GM18858 (cell line): ENCODE results near the gene MAP3K14.

Source experiments
- ATAC-seq: cut with Tn5 transposase; IDR thresholded peaks from one replicate; pipeline ENCODE4 v1.9.1; 2021; ENCODE audit not compliant: unreplicated experiment

The MAP3K14 gene

DNA sequence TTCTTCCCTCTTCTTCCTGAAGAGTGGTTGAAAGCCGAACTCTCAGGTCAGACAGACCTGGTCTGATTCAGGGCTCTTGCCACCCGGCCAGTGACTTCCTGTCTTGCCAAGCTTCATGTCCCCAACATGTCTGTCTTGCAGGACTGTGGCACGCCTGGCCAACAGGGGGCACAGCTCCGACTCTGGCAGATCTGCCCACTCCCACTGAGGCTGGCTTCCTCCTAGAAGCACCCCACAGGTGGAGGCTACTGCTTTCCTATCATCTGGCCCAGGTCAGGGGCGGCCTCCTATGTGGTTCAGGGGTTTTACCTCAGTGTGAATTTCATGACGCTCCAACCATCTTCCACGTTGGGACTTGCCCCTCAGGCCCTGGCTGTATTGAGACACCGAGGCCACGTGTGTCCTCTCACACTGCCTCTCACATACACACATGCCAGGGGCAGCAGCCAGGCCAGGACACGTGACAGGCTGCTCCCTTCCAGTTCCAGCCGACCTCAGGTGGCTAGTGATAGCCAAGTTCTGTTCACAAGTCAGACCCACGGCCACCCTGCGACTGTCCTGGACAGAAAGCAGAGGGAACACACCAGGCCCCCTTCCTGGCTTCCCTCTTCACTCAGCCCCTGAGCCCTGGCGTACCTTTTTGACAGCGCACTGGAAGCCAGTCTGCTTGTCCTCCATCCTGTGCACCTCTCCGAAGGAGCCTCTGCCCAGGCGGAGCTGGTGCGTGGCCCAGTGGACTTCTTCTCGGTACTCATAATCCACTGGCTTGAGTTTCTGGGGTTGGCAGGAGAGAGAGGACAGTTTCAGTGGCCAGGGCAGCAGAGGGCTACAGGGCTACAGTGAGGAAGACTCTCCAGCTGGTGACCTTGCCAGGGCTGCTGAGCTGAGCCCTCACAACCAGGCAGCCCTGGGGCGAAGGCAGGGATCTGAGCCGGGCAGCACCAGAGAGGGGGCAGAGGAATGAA, 32.4 kb downstream of the MAP3K14 start:
- ATAC-seq, result no peak

DNA sequence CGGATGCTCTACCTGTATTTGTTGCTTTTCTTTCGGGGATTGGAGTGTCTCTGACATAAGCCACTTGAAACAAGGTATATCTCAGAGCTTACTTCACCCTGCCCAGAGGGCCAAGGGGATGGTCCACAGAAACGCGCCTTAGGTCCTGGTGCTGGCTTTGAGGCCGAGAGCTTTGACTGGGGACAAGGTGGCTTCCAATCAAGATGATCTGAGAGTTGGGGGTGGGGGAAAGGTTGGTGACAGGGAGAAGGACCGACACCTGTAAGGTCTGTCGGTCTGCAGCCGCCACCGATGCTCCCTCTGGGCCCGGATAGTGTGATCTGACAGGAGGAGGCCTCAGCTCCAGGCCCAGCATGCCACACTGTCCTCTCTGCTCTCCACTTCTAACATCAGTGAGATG, 33.1 kb downstream of the MAP3K14 start:
- ATAC-seq, result no peak

DNA sequence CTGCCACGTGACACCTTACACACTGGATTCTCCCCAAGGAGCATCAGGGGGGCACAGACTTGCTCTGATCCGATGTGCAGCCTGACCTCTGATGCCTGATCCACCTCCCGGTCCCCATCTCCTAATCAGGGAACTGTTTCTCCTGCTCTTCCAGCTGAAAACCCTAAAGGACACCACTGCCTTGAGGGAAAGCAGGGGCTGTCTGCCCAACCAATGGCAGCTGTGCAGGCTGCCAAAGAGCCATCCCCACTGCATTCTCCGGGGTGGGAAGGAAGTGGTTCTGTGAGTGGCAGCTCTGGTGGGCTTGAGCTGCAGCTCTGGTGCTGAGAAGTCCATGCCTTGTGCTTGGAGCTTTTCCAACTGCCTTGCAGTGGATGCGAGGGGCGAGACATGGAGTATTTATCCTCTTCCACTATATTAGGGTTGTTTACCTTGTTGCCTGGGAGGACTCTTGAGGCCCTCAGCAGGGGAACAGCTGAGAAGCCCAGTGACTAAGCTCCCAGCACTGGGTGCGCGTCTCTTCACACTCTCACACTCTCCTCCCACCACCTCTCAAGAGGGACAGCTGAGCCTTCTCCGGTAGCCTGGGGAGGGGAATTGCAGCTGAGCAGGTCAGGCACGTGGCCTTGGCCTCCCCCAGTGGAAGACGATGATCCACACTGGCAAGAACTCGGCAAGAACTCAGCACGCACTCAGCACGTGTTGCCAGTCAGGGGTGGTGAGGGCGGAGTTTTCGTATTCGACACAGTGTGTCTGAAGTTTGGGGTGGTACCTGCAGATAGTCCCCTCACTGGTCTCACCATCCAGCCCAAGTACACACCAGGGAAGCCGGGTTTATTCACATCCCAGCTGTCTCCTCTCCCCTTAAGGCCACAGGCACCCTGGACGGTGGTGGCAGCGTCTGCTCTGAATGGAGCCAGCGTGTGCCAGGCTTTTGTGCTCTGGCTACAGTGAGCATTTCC, 33.9 kb downstream of the MAP3K14 start:
- no peak for ATAC-seq

DNA sequence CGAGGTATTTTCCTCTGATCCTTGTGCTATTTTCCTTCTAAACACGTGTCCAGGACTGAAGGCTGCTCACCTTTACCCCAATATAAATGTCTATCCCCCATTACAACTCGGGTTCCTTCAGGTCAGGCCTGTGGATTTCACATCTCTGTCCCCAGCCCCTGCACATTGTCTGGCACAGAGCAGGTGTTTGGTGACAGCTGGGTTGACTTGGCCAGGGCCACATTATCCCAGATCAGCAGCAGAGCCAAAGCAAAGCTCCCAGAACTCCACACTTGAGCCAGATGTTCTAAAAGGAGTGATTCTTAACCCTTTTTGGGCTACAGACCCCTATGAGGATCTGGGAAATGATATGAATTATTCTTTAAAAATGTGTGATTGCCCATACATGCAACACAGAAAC, 36.9 kb downstream of the MAP3K14 start:
- no peak for ATAC-seq

DNA sequence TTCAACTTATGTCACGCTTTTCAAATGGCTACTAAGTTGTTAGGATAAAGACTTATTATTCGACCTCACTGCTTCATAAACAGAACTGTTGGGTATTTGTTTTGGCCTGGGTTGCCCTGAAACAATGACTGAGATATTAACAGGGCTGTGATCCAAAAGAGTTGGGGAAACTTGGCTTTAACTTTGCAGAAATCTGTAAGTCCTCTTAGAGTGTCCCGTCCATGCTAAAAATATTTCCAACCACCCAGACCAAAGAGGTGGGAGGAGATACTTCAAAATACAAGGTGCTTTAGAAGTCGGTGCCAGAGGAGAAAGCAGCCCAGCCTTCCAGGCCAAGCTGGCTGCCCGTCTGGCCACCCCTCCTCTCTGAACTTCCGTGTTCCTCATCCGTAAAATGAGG, 38.8 kb downstream of the MAP3K14 start:
- ATAC-seq, result no peak

DNA sequence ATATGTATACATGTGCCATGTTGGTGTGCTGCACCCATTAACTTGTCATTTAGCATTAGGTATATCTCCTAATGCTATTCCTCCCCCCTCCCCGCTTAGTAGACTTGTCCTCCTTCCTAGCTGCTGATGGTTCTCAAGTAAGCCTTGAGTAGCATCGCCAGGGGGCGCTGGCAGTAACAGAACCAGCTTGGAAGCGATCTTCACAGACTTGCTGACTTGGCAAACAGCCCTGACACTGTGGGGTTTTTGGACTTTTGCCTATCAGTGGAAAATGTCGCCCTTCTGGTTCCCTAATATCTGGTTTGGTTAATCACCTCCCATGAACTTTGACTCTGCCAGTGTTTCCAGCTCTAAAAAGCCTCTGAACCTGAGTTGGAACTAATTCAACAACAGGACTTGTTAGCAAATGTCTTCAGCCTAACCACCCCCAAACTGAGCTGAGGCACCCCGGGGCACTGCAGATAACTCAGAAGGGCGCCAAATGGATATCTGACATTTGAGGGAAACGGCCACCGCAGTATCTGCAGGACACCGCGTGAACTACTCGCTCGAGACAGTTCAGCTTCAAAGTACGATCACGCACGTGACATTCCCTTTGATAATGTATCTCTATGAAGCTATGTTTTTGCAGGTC, 39.5 kb downstream of the MAP3K14 start:
- no peak for ATAC-seq

DNA sequence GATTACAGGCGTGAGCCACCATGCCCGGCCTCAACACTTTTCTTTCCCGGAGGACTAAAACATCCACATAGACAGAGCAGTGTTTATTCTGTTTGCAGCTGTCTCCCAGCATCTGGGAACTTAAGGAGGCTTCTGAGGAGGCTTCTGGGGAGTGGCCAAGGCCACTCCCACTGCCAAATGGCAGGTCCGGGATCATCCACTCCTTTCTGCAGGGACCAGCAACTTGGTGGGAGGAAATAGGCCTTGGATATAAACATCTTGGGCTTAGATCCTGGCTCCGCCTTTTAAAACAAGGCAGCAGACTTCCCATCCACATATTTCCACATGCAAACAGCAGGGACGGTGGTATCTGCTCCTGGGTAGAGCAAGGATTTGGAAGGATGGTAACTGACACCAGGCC, 40.8 kb downstream of the MAP3K14 start:
- ATAC-seq, result no peak

DNA sequence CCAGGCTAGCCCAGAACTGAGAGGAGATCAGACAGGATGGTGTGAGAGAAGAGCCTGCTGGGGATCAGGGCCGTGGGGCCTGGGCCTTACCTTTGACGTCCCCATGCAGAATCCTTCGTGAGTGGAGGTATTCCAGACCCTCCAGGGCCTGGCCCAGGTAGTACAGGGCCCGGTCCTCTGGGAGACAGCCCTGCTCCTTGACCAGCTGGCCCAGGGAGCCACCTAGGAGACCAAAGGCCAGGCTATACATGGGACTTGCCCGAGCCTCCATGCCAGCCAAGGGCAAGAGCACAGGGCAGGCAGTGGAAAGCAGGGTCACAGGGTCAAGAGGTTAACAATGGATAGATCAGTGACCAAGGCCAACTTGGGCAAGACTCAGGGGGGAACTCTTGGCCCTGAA, 42.8 kb downstream of the MAP3K14 start:
- ATAC-seq, result no peak

DNA sequence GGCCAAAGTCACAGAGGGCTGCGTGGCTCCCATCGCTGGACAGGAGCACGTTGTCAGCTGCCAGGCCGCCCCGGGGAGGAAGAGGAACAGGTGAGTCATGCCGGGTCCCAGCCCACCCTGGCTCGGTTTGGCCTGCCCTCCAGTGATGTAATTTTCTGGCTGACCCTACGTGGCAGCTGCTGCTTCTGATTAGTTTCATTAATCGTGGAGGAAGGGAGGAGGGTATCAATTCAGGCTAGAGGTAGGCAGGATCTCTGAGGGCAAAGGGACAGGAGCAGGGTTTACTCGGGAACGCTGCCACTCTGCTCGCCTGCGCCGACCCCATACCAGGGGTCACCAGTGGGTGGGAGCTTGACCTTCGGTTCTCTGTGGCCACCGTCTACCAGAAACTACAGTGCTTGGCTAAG, 43.3 kb downstream of the MAP3K14 start:
- ATAC-seq, result no peak

DNA sequence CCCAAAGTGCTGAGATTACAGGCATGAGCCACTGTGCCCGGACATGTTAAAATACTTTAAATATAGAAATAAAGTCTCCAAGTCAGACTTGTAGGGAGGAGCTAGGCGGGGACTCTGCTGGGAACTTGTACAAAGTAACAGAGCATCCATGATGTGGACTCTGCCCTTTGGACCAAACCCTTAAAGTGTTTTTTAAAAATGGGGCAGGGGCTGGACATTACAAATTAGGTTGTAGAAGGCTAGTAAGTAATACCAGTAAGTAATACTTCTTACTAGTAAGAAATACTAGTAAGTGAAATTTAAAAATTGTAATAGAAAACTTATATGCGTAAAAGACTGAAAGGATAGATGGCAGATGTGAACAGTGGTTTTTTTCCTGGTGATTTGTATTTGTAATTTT, 45.2 kb downstream of the MAP3K14 start:
- ATAC-seq, result no peak

DNA sequence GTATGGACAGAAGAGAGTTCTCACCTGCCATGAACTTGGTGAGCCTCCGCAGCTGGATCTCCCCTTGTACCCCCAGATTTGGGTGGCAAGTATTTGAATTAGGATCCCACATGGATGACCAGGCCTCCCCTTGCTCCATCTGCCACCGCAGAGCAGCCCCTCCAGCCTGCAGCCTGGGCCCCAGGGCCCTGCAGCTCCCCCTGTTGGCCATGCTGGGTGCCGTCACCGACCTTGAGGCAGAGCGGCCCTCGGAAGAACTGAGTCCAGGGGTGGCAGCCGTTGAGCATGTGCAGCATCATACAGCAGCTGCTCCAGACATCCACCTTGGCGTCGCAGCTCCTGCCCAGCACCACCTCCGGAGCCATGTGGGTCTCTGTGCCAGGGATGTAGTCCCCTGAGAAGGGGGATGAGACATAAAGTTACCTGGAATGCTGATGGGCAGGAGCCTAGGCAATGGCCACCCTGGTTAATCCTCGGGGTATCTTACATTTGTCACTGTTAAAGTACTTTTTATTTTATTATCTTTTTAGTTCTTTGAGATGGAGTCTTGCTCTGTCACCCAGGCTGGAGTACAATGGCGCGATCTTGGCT, 45.9 kb downstream of the MAP3K14 start:
- no peak for ATAC-seq

DNA sequence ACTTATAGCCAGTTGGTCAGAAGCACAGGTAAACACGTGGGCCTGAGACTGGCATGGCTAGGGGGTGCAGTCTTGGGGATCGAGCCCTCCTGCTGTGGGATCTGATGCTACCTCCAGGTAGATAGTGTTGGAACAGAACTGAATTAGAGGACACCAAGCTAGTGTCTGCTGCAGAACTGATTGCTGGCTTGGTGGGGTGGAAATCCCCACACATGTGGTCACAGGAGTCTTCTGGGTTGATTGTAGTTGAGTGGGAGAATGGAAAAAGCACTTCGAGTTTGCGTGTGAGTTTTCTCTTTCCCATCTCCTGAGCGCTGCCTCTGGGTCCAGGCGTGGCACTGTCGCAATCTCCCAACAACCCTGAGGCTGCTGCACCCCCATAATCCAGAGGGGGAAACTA, 46.9 kb downstream of the MAP3K14 start:
- no peak for ATAC-seq

DNA sequence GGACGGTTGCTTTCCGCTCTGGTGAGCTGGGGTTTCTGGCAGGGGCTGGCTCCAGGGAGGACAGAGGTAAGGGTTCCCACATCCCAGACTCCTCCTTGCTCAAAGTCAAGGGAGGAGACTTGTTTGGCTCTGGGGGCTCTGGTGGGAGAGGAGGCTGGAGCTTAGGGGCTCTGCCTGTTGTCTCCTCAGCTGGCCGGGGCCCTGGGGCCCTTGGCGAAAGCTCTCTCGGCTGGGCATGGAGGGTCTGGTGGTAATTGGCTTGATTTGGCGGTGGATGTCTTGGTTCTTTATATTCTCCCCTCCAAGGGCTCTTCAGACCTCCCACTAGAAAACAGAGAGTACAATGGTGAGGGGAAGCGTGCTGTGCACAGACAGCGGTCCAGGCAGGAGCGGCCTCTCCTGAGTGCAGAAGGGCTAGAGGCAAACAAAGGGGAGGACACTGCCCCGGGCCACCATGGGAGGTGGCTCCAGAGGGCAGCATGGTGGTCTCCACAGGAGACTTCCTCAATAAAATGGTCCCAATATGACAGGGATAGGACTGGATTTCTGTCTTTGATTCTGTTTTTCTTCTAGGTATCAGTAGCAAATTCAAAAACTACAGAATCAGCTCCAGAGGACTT, 49.3 kb downstream of the MAP3K14 start:
- no peak for ATAC-seq

DNA sequence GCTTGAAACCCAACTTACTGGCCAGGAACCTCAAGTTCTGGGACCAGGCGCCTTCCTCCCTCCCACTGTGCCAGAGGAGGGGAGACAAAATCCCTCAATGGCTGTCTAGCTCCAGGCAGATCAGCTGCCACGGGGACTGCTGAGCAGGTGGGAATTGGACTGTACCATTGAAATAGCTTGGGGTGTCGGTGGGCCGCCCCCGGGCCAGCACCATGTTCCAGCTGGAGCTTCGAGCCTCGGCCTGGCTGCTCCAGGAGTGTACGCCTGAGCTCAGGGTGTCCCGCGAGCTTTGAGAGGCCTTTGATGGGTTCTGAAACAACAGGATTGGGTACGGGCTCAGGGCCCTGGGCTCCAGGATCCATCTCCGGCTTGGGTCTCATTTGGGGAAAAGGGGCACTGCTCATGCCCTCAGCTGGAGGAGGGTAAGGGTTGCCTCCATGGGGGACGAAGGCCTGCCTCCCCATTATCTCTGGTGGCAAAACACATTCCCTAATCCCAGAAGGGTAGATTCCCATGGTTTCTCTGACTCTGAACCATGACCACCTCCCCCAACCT, 50.4 kb downstream of the MAP3K14 start:
- ATAC-seq, result no peak

DNA sequence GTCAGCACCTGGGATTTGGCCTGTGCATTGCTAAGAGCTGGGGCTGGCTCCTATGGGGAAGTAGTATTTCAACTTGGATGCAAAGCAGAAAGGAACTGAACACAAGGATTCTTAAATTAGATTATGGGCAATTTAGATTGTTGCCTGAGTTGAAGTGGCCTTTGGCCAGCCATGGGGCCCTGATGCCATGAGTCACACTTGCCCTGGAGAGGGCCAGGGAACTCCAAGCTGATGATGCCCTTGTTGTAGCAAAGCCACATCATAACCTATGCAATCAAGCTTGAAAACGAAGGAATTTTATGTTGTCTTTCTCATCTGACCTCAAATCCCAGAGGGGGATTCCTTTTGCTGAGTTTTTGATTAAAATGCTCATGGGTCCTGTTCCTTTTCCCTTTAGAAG, 51.0 kb downstream of the MAP3K14 start:
- ATAC-seq, result no peak

DNA sequence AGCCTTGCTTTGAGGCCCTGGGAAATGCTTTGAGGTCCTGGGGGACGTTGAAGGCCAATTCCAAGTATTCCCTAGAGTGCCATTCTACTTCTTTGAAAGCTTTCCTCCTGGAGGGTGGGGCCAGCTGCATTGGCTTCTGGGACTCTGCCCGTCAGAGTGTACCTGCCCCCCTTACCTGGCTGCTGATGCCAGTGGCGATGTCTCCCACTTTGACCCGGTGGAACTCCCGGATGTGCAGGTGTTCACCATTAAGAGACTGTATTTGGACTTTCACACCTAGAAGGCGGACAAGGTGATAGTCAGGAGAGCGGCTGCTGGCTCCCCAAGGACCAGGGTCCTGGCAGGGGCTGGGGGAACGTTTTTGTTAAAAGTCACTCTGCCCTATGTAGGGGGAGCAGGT, 51.8 kb downstream of the MAP3K14 start:
- no peak for ATAC-seq

DNA sequence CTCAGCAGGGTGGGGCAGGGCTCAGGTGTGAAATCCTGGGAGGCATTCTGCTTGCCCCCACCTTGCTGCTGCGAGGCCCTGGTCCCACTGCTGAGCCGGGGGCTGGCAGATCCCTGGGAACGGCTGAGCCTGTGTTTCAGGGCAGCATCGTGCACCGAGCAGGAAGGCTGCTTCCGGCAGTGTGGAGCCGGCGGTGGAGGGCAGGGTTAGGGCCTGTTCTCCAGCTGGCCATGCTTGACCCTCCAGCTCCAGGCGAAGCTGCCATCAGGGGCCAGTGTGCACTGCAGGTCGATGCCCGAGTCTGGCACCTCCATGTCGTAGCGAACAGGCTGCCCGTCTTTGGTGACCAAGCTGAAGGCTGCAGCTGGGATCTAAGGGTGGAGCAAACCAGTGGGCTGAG, 52.4 kb downstream of the MAP3K14 start:
- no peak for ATAC-seq

DNA sequence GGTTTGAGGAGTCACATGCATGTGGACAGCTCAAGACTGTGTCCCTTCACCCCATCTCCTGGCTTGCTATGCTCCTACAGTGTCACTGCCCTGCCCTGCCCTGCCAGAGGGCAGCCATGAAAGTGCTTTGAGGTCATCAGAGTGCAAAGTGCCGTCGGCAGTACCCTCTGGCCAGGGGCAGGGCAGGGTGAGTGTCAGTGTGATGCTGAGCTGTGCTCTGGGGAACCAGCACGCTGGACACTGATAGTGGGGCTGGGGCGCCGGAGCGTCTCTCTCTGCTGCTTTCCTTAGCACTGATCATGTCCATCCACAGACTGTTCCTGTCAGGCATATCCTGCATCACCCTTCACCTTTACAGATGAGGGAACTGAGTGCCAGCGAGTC, 53.4 kb downstream of the MAP3K14 start:
- ATAC-seq, result no peak

DNA sequence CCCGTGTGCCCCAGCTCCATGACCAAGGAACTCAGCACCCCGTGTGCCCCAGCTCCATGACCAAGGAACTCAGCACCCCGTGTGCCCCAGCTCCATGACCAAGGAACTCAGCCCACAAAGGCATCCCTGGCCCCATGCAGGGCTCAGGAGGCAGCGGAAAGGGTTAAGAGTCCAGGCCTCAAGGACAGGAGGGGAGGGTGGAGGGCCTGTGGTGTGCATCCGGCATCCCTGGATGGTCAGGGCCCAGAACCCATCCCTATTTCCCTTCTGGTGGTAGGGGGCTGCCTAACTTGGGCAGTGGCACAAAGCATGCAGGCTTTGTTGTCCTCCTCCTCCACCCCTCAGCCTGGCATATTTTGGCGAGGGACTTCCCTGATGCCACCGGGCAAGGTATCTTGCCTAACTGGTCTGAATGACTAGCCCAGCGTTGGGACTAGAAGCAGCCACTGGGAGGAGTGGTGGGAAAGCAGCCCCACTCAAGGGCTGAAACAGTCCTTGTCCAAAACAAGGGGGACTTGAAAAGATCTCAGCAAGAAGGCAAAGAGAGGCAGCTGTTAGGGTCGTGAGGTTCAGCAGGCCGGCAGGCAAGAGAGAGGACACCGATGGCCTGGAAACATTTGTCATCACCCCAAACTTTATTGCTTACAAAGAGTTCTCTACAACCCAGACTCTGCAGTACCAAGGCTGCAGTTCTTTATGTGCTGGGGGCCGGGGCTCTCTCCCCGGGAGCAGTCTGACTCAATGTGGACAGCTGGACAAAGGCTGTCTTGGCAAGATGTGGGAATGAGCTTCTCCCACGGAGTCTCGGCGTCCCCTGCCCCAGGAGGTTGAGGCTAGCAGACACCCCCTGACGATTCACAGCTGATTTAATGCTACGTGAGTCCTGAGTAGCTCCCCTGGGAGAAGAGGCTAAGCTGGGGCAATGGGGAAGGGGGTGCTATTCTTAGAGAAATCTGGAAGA, 54.0 kb downstream of the MAP3K14 start:
- no peak for ATAC-seq
